Smooth muscle cell (in vitro differentiated cells): ENCODE results near the gene PLEKHG4. TPM values are rescaled to one million over a fixed set of nuclear protein-coding genes. Genes with fewer than 3 reads are reported as not detected.

Source experiments
- DNase-seq: peaks from one replicate; lab custom pipeline; 2025; ENCODE audit not compliant: unreplicated experiment; lab: John Stamatoyannopoulos, UW
- H2AFZ ChIP-seq: fragments of 200-600 bp; sonication (generic); 2 replicates; pipeline ENCODE4 v1.6.0; 2016; ENCODE audit warnings: antibody characterized with exemption, low read depth, mild to moderate bottlenecking
- H3F3A ChIP-seq: fragments of 200-600 bp; sonication (generic); 2 replicates; pipeline ENCODE4 v1.6.0; 2017; ENCODE audit warnings: antibody characterized with exemption, low read depth
- H3K27ac ChIP-seq: fragments of 200-600 bp; sonication (generic); 2 replicates; pipeline ENCODE4 v1.5.1; 2016; ENCODE audit warnings: low read depth, mild to moderate bottlenecking
- H3K27me3 ChIP-seq: fragments of 200-600 bp; sonication (generic); 2 replicates; pipeline ENCODE4 v1.6.1; 2016; ENCODE audit warnings: low read depth, mild to moderate bottlenecking
- H3K36me3 ChIP-seq: fragments of 200-600 bp; sonication (generic); 2 replicates; pipeline ENCODE4 v1.5.1; 2016; ENCODE audit warnings: low read depth
- H3K4me1 ChIP-seq: fragments of 200-600 bp; sonication (generic); 2 replicates; pipeline ENCODE4 v1.5.1; 2016; ENCODE audit warnings: low read depth
- H3K4me2 ChIP-seq: fragments of 200-600 bp; sonication (generic); 2 replicates; pipeline ENCODE4 v1.6.0; 2016; ENCODE audit warnings: mild to moderate bottlenecking
- H3K4me3 ChIP-seq: fragments of 200-600 bp; sonication (generic); 2 replicates; pipeline ENCODE4 v1.5.1; 2016; ENCODE audit warnings: mild to moderate bottlenecking
- H3K79me2 ChIP-seq: fragments of 200-600 bp; sonication (generic); 2 replicates; pipeline ENCODE4 v1.6.0; 2016; ENCODE audit warnings: low read depth, mild to moderate bottlenecking
- H3K9ac ChIP-seq: fragments of 200-600 bp; sonication (generic); 2 replicates; pipeline ENCODE4 v1.6.0; 2016; ENCODE audit warnings: low read depth
- H3K9me3 ChIP-seq: fragments of 200-600 bp; sonication (generic); replicated peaks from 2 replicates; pipeline ENCODE4 v1.5.1; 2016; ENCODE audit warnings: low read depth
- H4K20me1 ChIP-seq: fragments of 200-600 bp; sonication (generic); 2 replicates; pipeline ENCODE4 v1.6.0; 2016; ENCODE audit warnings: low read depth
- CTCF ChIP-seq: fragments of 200-600 bp; sonication (generic); IDR thresholded peaks from 2 replicates; pipeline ENCODE4 v1.5.1; 2017; ENCODE audit warnings: borderline replicate concordance, mild to moderate bottlenecking, antibody characterized with exemption; ENCODE audit not compliant: insufficient read depth, poor library complexity, severe bottlenecking
- WGBS: methylation state at CpG from one replicate; pipeline ENCODE4 v1.1.7; 2016; ENCODE audit warnings: low lambda C conversion rate; 5-methylcytosine and 5-hydroxymethylcytosine counted together
- polyA plus RNA-seq: library from polyadenylated mRNA; unstranded; fragments of >200 nt; fragmentation: Nextera tagmentation; extraction: Ambion mirVana; gene quantifications from 2 replicates; pipeline ENCODE4 v1.2.1, GENCODE V29; 2016
- total RNA-seq: library from RNA; depleted of rRNA; stranded (reverse); fragments of >200 nt; gene quantifications from 2 replicates; pipeline ENCODE4 v1.2.3, GENCODE V29; 2014

PLEKHG4 gene
- total and polyA plus RNA-seq, 2 experiments from 2014 or later = 2.7 to 27.0 TPM

DNA sequence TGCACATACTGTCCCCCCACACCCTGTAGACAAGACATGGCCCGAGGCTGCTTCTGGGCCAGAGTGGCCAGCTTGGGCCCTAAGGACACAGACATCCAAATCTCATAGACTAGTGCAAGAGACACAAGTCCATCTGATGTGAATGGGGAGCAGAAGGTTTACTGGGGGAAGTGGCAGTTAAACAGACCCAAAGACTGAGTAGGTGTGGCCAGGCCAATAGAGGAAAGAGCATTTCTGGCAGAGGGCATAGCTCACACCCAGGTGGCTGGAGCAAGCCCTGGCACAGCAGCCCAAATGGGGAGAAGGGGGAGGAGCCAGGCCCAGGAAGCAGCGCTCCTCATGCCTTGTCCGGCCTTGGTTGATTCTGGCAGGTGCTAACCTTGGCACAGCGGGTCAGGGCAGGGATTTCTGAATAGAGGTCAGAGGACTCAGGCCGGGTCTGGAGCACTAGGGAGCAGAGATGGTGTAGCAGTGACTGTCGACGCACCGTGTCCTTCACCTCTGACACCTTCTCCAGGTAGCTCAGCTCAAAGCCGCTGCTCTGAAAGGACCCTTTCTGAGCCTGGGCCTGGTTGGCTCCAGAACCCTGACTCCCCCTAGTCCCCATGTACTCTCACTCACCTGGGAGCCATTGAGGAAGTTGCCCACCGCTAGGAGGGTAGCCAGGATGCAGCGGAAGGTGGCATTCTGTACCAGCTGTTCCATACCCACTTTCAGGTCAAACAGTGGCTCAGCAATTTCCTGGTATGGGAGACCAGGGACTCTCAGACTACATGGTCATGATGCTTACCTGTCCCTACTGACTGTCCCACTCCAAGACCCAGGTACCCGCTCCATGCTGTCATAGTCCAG is 48.3 kb upstream of the PLEKHG4 start:
- Histone ChIP-seq H3K79me2 (peaks cover 21% of the 10 kb centered on the region), H3K36me3 (no peaks in the 10 kb centered on the region), H3F3A (no peaks in the 10 kb centered on the region), H3K4me1 (peaks cover 9% of the 10 kb centered on the region), H3K27me3 (no peaks in the 10 kb centered on the region), H3K27ac (no peak overlapping the region), H3K9ac (no peak overlapping the region), H3K4me2 (no peak overlapping the region), H2AFZ (no peak overlapping the region), H3K9me3 (no peaks in the 10 kb centered on the region), H4K20me1 (no peaks in the 10 kb centered on the region), H3K4me3 (no peak overlapping the region)
- no peak for TF ChIP-seq CTCF
- DNase-seq = no peak
- over 99% methylated on average over 12 of the region's 12 CpGs for WGBS

DNA sequence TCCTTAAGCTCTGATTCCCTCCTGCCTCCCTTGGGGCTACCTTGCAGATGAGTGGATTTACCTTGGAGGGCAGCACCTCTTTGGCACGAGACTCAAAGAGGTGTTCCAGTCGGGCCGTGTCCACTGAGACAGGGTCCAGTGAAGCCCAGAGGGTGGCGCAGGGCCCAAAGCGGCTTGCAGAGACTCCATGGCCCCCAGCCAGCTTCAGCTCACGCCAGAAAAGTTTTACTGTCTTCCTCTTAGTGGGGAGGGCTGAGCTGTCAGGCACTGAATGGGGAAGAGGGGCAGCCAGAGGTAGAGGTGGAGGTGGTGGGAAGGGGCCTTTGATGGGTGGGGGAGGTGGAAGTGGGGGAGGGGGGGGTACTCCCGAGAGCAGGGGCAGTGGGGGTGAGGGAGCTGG is 45.7 kb upstream of the PLEKHG4 start:
- H3K9ac ChIP-seq = no peak overlapping the region
- H3F3A ChIP-seq = no peaks in the 10 kb centered on the region
- H3K9me3 ChIP-seq = no peaks in the 10 kb centered on the region
- H3K4me3 ChIP-seq = no peak overlapping the region
- TF ChIP-seq CTCF = no peak
- 93% methylated on average over 7 of the region's 7 CpGs for WGBS
- no peak overlapping the region for H3K4me2 ChIP-seq
- H3K27me3 ChIP-seq = no peaks in the 10 kb centered on the region
- no peaks in the 10 kb centered on the region for H3K36me3 ChIP-seq
- H3K27ac ChIP-seq = no peak overlapping the region
- DNase-seq = no peak
- H4K20me1 ChIP-seq = no peaks in the 10 kb centered on the region
- H2AFZ ChIP-seq = no peak overlapping the region
- peaks cover 4% of the 10 kb centered on the region for H3K79me2 ChIP-seq
- no peaks in the 10 kb centered on the region for H3K4me1 ChIP-seq

GRCh38 chr16:67234180-67234597 is 45.1 kb upstream of the PLEKHG4 start:
- Histone ChIP-seq H3K4me2 (no peak overlapping the region), H3K4me1 (no peaks in the 10 kb centered on the region), H3K27me3 (no peaks in the 10 kb centered on the region), H4K20me1 (no peaks in the 10 kb centered on the region), H3K9ac (no peak overlapping the region), H3K4me3 (no peak overlapping the region), H3F3A (no peaks in the 10 kb centered on the region), H3K27ac (no peak overlapping the region), H3K79me2 (no peaks in the 10 kb centered on the region), H3K9me3 (no peaks in the 10 kb centered on the region), H3K36me3 (no peaks in the 10 kb centered on the region), H2AFZ (no peak overlapping the region)
- DNase-seq = no peak
- 95% methylated on average over 10 of the region's 10 CpGs for WGBS
- no peak for TF ChIP-seq CTCF
